Lower lobe of right lung (tissue), 2 donors: Measurements from ENCODE around the gene NFIB. TPM values are rescaled to one million over a fixed set of nuclear protein-coding genes. Genes with fewer than 3 reads are reported as not detected.

ENCODE experiments used
- ATAC-seq, 2 donors: fragments of 200-7000 bp; cut with Tn5 transposase; one replicate each; pipeline ENCODE4 v1.9.1; 2020 to 2022; ENCODE audit warnings: mild to moderate bottlenecking in 2 of 2, moderate library complexity in 2 of 2
- DNase-seq: peaks from one replicate; pipeline ENCODE4 v3.0.0-alpha.2; 2020
- H3K27ac ChIP-seq: fragments of 200-600 bp; one replicate; pipeline ENCODE4 v1.8.0; 2022
- H3K27me3 ChIP-seq: fragments of 200-600 bp; one replicate; pipeline ENCODE4 v1.8.0; 2022; ENCODE audit warnings: low read depth
- H3K36me3 ChIP-seq: fragments of 200-600 bp; one replicate; pipeline ENCODE4 v1.8.0; 2022; ENCODE audit warnings: mild to moderate bottlenecking
- H3K4me1 ChIP-seq: fragments of 200-600 bp; one replicate; pipeline ENCODE4 v1.8.0; 2022
- H3K4me3 ChIP-seq: fragments of 200-600 bp; one replicate; pipeline ENCODE4 v1.8.0; 2022; ENCODE audit warnings: mild to moderate bottlenecking
- H3K9me3 ChIP-seq: fragments of 200-600 bp; one replicate; pipeline ENCODE4 v1.8.0; 2022
- CTCF ChIP-seq: fragments of 200-600 bp; IDR thresholded peaks from one replicate; pipeline ENCODE4 v1.8.0; 2022; ENCODE audit warnings: antibody characterized with exemption, mild to moderate bottlenecking
- intact Hi-C: fragments of 100-400 bp; cut with DNase I; formaldehyde crosslinking; loops from one replicate; pipeline ENCODE4 v1.11.0; 2022
- total RNA-seq: library from RNA; stranded (reverse); fragmentation: NEBNext Ultra II Directional; extraction: Animal tissue kit (Norgen Biotek cat#: 25700); gene quantifications from one replicate; pipeline ENCODE4 v1.2.1, GENCODE V29; 2021
- donor health status: DM: no; HTN: yes; CAD: no; lungs with severe emphysema.

NFIB gene
- total RNA-seq, 1 donor from 2014 or later: 97.7 TPM

DNA sequence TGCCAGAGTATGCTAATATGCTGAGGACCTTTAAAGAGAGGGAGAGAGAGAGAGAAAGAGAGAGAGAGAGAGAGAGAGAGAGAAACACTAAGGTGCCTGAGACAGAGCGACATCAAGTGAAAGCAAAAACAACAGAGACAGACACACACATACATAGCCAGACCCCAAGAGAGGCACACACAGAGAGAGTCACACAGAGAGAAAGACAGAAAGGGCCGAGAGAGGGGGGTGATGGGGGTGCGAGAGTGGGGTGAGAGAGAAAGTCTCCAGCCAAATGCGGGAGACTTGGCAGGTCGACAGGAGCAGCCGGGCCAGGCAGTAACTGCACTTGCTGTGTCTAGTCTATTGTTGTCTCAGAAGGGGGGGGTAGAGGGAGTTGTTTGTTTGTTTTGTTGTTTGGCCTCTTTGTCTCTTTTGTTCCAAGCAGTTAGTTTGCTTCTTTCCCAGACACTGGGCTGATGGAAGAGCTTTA lies 30.1 kb upstream of the NFIB start:
- H3K4me1 ChIP-seq: peaks cover 15% of the 10 kb centered on the region
- no peaks in the 10 kb centered on the region for H3K9me3 ChIP-seq
- no peak for TF ChIP-seq CTCF
- no peak for DNase-seq
- H3K27ac ChIP-seq: peak overlapping the region; percentile 15
- peaks cover 37% of the 10 kb centered on the region for H3K27me3 ChIP-seq
- no peaks in the 10 kb centered on the region for H3K36me3 ChIP-seq
- no peak for ATAC-seq
- peak overlapping the region; percentile 14 for H3K4me3 ChIP-seq
- intact Hi-C loops: no loop called here

DNA sequence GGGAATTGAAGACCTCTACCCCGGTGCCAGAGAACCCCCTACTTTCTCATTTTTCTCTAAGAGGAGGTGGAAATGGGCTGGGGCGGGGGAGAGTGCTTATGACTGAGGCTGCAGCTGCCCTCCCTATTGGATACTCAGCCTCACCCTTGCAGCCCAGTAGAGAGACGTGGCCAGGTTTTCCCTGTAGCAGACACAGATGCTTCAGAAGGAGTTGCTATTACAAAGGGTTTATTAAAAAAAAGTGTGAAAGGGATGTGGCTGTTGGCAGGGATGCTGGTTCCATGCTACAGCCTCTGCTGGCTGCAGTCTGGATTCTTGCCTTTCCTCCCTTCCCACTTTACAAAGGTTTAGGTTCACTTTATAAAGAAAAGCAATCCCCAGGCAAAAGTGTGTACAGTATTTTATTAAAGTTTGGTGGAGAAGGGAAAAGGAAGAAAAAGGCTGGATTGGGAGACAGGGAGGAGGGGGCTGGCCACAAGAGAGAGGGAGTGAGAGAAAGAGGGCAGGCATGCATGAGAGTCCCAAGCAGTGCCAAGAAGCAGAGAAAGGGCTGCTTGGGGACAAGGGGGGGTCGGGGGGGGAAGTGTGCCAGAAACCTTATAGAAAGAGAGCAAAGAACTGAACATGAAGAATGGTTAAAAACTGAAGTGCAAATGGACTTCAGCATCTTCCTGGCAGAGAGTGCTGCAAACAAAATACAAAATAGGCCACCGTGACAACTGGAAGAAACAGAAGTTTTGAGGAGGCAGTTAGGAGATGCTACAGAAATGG lies 29.5 kb upstream of the NFIB start:
- TF ChIP-seq CTCF: no peak
- H3K36me3 ChIP-seq: no peaks in the 10 kb centered on the region
- H3K4me1 ChIP-seq: peaks cover 15% of the 10 kb centered on the region
- no peaks in the 10 kb centered on the region for H3K9me3 ChIP-seq
- no peak for ATAC-seq
- no peak for DNase-seq
- peak overlapping the region; percentile 14 for H3K4me3 ChIP-seq
- H3K27me3 ChIP-seq: peaks cover 31% of the 10 kb centered on the region
- intact Hi-C loops: no loop called here
- peak overlapping the region; percentile 15 for H3K27ac ChIP-seq

GRCh38 chr9:14342736-14343135 lies 28.8 kb upstream of the NFIB start:
- no peaks in the 10 kb centered on the region for H3K36me3 ChIP-seq
- peaks cover 15% of the 10 kb centered on the region for H3K4me1 ChIP-seq
- no peak for TF ChIP-seq CTCF
- no peak for ATAC-seq
- intact Hi-C loops: no loop called here
- no peak for DNase-seq
- peak overlapping the region; percentile 15 for H3K27ac ChIP-seq
- H3K4me3 ChIP-seq: no peak overlapping the region
- peaks cover 24% of the 10 kb centered on the region for H3K27me3 ChIP-seq
- no peaks in the 10 kb centered on the region for H3K9me3 ChIP-seq

DNA sequence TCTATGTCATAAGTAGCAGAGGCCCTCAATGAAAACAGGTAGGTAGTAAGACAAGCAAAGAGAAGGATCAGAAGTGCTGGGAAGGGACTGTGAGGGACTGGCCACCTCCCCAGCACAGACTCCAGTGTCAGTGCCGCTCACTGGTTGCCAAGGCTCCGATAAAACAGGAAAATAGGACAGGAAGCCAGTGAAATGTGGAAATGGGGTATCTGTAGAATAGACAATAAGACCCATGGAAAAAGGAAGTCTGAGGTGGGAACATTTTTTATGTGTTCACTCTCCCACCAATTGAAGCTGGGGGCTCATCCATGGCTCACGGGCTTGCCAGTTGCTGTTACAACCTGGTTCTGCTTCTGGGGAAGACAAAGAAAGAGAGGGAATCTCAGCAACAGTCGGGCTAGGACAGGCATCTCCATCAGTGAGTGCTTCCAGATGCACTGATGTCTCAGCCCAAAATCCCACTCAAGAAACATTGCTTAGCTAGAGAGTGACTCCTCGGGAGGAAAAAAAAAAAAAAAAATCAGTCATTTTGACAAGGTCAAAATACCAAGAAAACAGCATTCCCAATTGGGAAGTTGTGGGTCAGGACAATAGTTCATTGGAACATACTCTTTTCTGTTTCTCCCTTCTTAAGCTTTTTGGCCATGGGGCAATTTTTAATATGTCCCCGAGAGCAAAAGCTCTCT lies 27.6 kb upstream of the NFIB start:
- Histone ChIP-seq H3K9me3 (no peaks in the 10 kb centered on the region), H3K27me3 (peaks cover 13% of the 10 kb centered on the region), H3K4me1 (peaks cover 15% of the 10 kb centered on the region), H3K27ac (peak overlapping the region; percentile 18), H3K36me3 (no peaks in the 10 kb centered on the region), H3K4me3 (no peak overlapping the region)
- DNase-seq (no peak), ATAC-seq (no peak)
- TF ChIP-seq CTCF: no peak
- intact Hi-C loops: no loop called here

DNA sequence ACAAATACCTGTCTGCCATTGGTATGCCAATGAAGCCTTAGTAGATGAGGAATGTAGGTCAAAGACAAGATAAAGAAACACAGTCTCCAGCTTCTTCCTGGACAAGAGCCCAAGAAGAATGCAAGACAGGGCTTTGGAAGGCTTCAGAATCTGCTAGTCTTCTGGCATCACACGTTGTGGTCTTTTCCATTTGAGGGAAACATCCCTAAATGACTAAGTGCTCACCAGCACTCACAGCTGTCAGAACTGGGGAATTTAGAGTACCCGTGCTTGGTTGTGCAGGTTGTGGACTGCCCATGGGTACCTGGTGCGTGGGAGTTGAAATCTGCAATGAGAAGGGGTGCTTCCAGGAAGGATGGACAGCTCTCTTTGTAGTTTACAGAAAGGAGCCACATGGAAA lies 27.1 kb upstream of the NFIB start:
- H3K27ac ChIP-seq: peak overlapping the region; percentile 18
- H3K4me1 ChIP-seq: peaks cover 15% of the 10 kb centered on the region
- no peak for TF ChIP-seq CTCF
- peaks cover 7% of the 10 kb centered on the region for H3K27me3 ChIP-seq
- H3K4me3 ChIP-seq: no peak overlapping the region
- H3K36me3 ChIP-seq: no peaks in the 10 kb centered on the region
- DNase-seq: no peak
- ATAC-seq: no peak
- H3K9me3 ChIP-seq: no peaks in the 10 kb centered on the region
- intact Hi-C loops: no loop called here
